Natural killer cell treated with Interleukin-12 subunit alpha and Interleukin-12 subunit beta and Interleukin-15 and Interleukin-18, amount 100 ng/mL, for 72 hours (primary cell): ENCODE results near the gene ANK3. TPM values are rescaled to one million over a fixed set of nuclear protein-coding genes. Genes with fewer than 3 reads are reported as not detected.

Experiments used
- ATAC-seq, 2 donors: fragments of 150-1000 bp; cut with Tn5 transposase in 1 of 2; sonication (Bioruptor Pico), chemical (Tn5 transposase) in 1 of 2; 2 replicates each; pipeline ENCODE4 v1.10.0; 2021
- DNase-seq: peaks from one replicate; pipeline ENCODE4 v3.0.0; 2022; ENCODE audit warnings: low spot score
- H3K27ac Mint-ChIP-seq, 2 donors: 1 replicate in 1 of 2; 2 replicates in 1 of 2; pipeline ENCODE4 v1.8.0; 2022; ENCODE audit warnings: mixed read lengths in 2 of 2, mild to moderate bottlenecking in 1 of 2, moderate library complexity in 1 of 2
- H3K27me3 Mint-ChIP-seq, 2 donors: 1 replicate in 1 of 2; 2 replicates in 1 of 2; pipeline ENCODE4 v1.8.0; 2022; ENCODE audit warnings: mixed read lengths in 2 of 2
- H3K36me3 Mint-ChIP-seq: one replicate; pipeline ENCODE4 v1.8.0; 2022; ENCODE audit warnings: mixed read lengths
- H3K4me1 Mint-ChIP-seq, 2 donors: 1 replicate in 1 of 2; 2 replicates in 1 of 2; pipeline ENCODE4 v1.8.0; 2022; ENCODE audit warnings: low read depth in 2 of 2, mixed read lengths in 2 of 2, mild to moderate bottlenecking in 1 of 2
- H3K4me3 Mint-ChIP-seq: one replicate; pipeline ENCODE4 v1.8.0; 2022; ENCODE audit warnings: mixed read lengths
- H3K9me3 Mint-ChIP-seq: 2 replicates; pipeline ENCODE4 v1.8.0; 2022; ENCODE audit warnings: mixed read lengths
- total RNA-seq, 2 donors: library from RNA; stranded (reverse); gene quantifications; one replicate each; pipeline ENCODE4 v1.2.3, GENCODE V29; 2022

The ANK3 gene
- total RNA-seq, 2 donors from 2014 or later: 22.0 to 92.7 TPM

DNA sequence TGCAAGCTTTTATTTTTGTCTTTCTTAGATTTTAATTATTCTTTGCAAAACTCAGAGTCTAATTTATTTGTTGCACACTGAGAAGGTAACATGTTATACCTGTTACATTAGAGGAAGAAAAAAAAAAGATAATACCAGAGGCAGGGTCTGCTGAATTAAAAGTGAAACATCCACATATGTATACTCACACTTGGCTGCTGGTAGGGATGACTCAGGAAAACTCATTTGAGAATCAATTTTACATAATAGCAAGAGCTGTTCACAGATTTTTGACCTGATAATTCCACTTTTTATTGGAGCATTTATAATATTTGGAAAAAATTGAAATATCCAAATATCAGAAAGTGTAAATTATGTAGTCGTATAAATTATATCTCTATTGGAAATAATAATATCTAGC, 405.3 kb downstream of the ANK3 start:
- no peak overlapping the region for H3K27ac Mint-ChIP-seq
- H3K4me1 Mint-ChIP-seq: no peaks in the 10 kb centered on the region
- ATAC-seq: no peak
- no peak overlapping the region for H3K4me3 Mint-ChIP-seq
- DNase-seq: no peak
- no peaks in the 10 kb centered on the region for H3K36me3 Mint-ChIP-seq
- peaks cover 17 to 32% of the 10 kb centered on the region in 2 donors for H3K27me3 Mint-ChIP-seq
- H3K9me3 Mint-ChIP-seq: no peaks in the 10 kb centered on the region

DNA sequence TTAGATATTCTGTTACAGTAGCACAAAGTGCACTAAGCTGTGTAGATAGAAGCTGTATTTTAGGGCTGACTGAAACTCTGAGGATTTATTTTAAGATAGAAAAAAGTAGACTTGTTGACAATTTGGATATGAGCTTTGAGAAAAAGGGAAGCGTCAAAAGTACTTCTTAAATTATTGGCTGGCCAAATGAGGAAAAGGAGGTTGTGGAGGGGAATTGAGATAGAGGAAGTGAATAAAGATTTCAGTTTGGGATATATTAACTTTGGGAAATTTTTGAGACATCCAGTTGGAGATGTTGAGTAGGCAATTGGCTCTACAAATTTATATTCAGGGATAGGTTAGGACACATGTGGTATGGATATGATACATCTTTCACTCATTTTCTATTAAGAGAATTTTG, 409.3 kb downstream of the ANK3 start:
- Mint-ChIP-seq H3K9me3 (peaks cover 6% of the 10 kb centered on the region), H3K27me3 (peaks cover 0 to 6% of the 10 kb centered on the region in 2 donors)

GRCh38 chr10:59977486-59977885, 412.2 kb downstream of the ANK3 start:
- no peak overlapping the region for H3K27ac Mint-ChIP-seq

More for the DNA sequence above, 409.3 kb downstream of the ANK3 start:
- no peak overlapping the region for H3K4me3 Mint-ChIP-seq
- no peaks in the 10 kb centered on the region for H3K4me1 Mint-ChIP-seq
- H3K27ac Mint-ChIP-seq: no peak overlapping the region
- peaks cover 19% of the 10 kb centered on the region for H3K36me3 Mint-ChIP-seq
- no peak for ATAC-seq
- DNase-seq: no peak

GRCh38 chr10:59976909-59977308, 412.8 kb downstream of the ANK3 start:
- no peak overlapping the region for H3K4me3 Mint-ChIP-seq
- peaks cover 19% of the 10 kb centered on the region for H3K36me3 Mint-ChIP-seq
- H3K4me1 Mint-ChIP-seq: no peaks in the 10 kb centered on the region
- ATAC-seq (no peak), DNase-seq (no peak)
- H3K27me3 Mint-ChIP-seq: peaks cover 0 to 6% of the 10 kb centered on the region in 2 donors
- no peak overlapping the region for H3K27ac Mint-ChIP-seq
- H3K9me3 Mint-ChIP-seq: peaks cover 6% of the 10 kb centered on the region

More at GRCh38 chr10:59977486-59977885, 412.2 kb downstream of the ANK3 start:
- Mint-ChIP-seq H3K4me1 (no peaks in the 10 kb centered on the region), H3K9me3 (peaks cover 6% of the 10 kb centered on the region), H3K4me3 (no peak overlapping the region), H3K27me3 (peaks cover 0 to 6% of the 10 kb centered on the region in 2 donors), H3K36me3 (peaks cover 19% of the 10 kb centered on the region)
- no peak for DNase-seq
- ATAC-seq: no peak
